G401 (cell line): ENCODE measurements around the gene RPGRIP1. TPM values are rescaled to one million over a fixed set of nuclear protein-coding genes. Genes with fewer than 3 reads are reported as not detected.
"Not testable (repeated sequence)": the region's sequence is repeated elsewhere in the genome, so short reads cannot be mapped to it uniquely, and the experiment has no call there.

Source experiments
- DNase-seq: peaks from one replicate; pipeline ENCODE4 v3.0.0-alpha.2; 2015; ENCODE audit warnings: low spot score
- in situ Hi-C: cut with HindIII; loops from 2 replicates; pipeline ENCODE4 v1.10.0; 2016; ENCODE audit warnings: low sequenced_read_pairs, mixed read lengths
- total RNA-seq: library from RNA; depleted of rRNA; stranded (reverse); fragments of >200 nt; shearing (Covaris generic); gene quantifications from 2 replicates; pipeline ENCODE4 v1.2.3, GENCODE V29; 2014

The RPGRIP1 gene
- total RNA-seq, 1 experiment from 2014 or later, result not detected

- in situ Hi-C loops, result no loop called here
Measured at GRCh38 chr14:21287168-21287567, 7.3 kb downstream of the RPGRIP1 start.

GRCh38 chr14:21294026-21294425, 14.1 kb downstream of the RPGRIP1 start:
- DNase-seq, in situ Hi-C loops: not testable (repeated sequence)

More at GRCh38 chr14:21287168-21287567, 7.3 kb downstream of the RPGRIP1 start:
- DNase-seq, result no peak

GRCh38 chr14:21298358-21298757, 18.5 kb downstream of the RPGRIP1 start:
- DNase-seq, result no peak
- in situ Hi-C loops, result no loop called here

GRCh38 chr14:21299562-21300130, 19.8 kb downstream of the RPGRIP1 start:
- DNase-seq, result no peak
- in situ Hi-C loops, result no loop called here

GRCh38 chr14:21300892-21301291, 21.0 kb downstream of the RPGRIP1 start:
- peak; percentile 58 for DNase-seq
- in situ Hi-C loops, result no loop called here

- in situ Hi-C loops, result no loop called here
- no peak for DNase-seq
Measured at GRCh38 chr14:21302013-21302835, 22.3 kb downstream of the RPGRIP1 start.

- DNase-seq, in situ Hi-C loops: not testable (repeated sequence)
Measured at GRCh38 chr14:21302836-21303140, 22.9 kb downstream of the RPGRIP1 start.

- no peak for DNase-seq
- in situ Hi-C loops, result no loop called here
Measured at GRCh38 chr14:21307637-21308036, 27.8 kb downstream of the RPGRIP1 start.

GRCh38 chr14:21308132-21308478, 28.2 kb downstream of the RPGRIP1 start:
- DNase-seq, result no peak
- in situ Hi-C loops, result no loop called here

- in situ Hi-C loops, result no loop called here
- DNase-seq, result peak; percentile 95
Measured at GRCh38 chr14:21308479-21309237, 28.8 kb downstream of the RPGRIP1 start.

GRCh38 chr14:21309238-21309636, 29.4 kb downstream of the RPGRIP1 start:
- no peak for DNase-seq
- in situ Hi-C loops, result no loop called here

GRCh38 chr14:21309956-21310355, 30.1 kb downstream of the RPGRIP1 start:
- in situ Hi-C loops, result no loop called here
- DNase-seq, result no peak

- in situ Hi-C loops, result no loop called here
- no peak for DNase-seq
Measured at GRCh38 chr14:21311614-21312013, 31.7 kb downstream of the RPGRIP1 start.

GRCh38 chr14:21313512-21313911, 33.6 kb downstream of the RPGRIP1 start:
- no peak for DNase-seq
- in situ Hi-C loops, result no loop called here

- no peak for DNase-seq
- in situ Hi-C loops, result no loop called here
Measured at GRCh38 chr14:21317398-21317797, 37.5 kb downstream of the RPGRIP1 start.

- in situ Hi-C loops, result no loop called here
- no peak for DNase-seq
Measured at GRCh38 chr14:21320913-21321312, 41.0 kb downstream of the RPGRIP1 start.

- in situ Hi-C loops, result no loop called here
Measured at GRCh38 chr14:21322716-21323115, 42.8 kb downstream of the RPGRIP1 start.

GRCh38 chr14:21326972-21327371, 47.1 kb downstream of the RPGRIP1 start:
- in situ Hi-C loops, result no loop called here
- DNase-seq, result no peak

More at GRCh38 chr14:21322716-21323115, 42.8 kb downstream of the RPGRIP1 start:
- DNase-seq, result no peak
